HG02678 (cell line): ENCODE measurements around the gene CACNA1H.

Source experiments
- ATAC-seq: cut with Tn5 transposase; IDR thresholded peaks from one replicate; pipeline ENCODE4 v1.9.1; 2021; ENCODE audit warnings: mild to moderate bottlenecking, moderate library complexity; ENCODE audit not compliant: unreplicated experiment

The CACNA1H gene

DNA sequence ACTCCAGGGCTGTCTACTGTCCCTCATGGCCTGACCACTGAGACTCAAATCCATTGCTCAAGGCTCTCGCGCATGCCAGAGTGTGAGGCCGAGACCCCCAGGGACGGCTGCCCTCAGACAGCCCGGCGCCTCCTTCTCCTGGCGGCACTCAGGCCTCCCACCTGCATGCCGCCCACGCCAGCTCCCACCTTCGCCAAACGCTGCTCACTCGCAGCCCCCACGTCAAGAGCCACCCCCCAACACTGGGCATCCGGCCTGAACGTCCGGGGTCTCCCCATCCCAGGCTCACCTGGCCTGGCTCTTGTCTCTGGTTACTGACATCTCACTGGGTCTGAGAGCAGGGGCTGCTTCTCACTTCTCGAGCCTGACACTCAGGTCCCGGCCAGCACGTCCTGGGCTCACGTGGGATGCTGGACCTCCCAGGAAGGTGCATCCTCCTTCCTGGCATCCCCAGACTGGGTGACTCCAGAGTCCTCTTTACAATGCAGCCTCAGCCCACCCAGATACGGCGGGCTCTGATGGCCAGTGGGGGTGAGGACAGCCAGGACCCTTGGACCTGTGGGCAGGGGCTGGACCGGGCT lies 12.2 kb upstream of the CACNA1H start:
- ATAC-seq, result no peak

DNA sequence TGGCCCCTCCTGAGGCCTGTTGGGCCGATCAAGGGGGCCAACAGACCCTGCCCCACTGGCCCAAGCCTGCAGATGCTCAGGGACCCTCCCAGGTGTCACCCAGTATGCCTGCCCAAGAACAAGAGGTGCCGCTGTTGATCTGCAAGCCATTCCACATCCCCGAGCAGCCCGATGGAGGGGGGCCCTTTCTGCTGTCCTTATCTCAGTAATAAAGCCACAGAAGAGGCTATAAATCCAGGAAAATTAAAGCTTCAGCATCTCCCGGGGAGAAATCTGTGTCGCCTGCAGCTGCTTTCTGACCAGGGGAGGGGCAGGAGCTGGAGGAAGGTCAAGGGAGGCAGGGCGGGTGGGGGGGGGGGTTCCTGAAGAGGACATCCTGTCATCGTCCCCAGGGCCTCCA lies 11.7 kb upstream of the CACNA1H start:
- ATAC-seq, result no peak

DNA sequence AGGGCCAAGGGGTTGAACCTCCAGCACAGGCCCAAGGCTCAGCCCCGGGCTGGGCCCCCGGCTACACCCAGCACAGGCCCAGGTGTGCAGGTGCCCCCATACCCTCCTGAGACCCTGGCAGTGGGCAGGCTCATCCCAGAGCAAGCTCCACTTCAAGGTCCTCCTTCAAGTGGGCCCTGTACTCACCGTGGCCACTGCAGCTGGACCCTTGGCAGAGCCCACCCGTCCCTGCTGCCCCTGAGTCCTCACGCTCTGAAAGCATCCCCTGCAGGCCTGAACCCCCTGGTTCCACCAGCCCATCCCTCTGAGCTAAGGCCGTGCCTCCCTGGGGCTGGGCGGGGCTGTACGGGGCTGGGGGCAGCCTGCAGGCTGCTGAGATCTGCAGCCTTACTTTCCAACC lies 11.2 kb upstream of the CACNA1H start:
- ATAC-seq, result no peak

DNA sequence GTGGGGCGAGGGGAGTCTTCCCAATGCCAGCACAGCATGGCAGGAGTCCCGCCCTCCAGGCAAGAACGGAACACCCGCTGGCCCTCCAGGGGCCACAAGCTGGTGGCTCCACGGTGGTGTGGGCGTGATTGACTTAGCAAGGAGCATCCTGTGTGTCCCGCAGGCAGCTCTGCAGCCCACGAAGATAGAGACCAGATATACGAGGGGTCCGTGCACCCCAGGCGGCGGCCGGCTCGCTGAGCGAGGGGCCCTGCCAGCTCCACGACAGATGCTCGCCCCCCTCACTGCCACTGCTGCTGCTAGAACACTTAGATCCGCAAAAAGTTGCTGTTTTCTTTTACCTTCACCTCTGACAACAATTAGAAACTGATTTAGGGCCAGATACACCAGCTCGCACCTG lies 10.0 kb upstream of the CACNA1H start:
- ATAC-seq, result no peak

DNA sequence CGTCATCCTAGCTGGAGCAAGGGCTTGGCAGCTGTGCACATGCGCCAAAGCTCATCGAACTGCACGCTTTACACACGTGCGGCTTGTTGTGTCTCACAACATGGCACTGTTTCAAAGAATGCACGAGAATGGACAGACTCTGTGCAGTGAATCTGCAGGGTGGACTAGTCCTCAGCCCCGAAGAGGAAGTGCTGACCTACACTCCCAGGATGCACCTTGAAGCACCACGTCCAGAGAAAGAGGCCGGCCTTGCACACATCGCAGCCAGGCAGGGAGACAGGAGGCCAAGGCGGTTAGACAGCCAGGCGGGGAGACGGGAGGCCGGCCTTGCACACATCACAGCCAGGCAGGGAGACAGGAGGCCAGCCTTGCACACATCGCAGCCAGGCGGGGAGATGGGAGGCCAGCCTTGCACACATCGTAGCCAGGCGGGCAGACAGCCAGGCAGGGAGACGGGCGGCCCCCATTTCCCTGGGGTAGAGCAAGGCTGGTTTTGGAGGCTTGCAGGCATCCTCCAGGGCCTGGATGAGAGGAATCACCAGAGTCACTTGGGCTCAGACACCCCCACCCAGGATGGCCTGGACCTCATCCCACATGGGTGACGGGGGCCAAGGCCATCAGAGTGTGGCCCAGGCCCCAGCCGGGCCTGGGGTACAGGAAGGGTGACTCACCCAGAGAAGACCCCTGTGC lies 9.0 kb upstream of the CACNA1H start:
- ATAC-seq, result no peak

GRCh38 chr16:1144476-1145382 lies 8.2 kb upstream of the CACNA1H start:
- no peak for ATAC-seq

DNA sequence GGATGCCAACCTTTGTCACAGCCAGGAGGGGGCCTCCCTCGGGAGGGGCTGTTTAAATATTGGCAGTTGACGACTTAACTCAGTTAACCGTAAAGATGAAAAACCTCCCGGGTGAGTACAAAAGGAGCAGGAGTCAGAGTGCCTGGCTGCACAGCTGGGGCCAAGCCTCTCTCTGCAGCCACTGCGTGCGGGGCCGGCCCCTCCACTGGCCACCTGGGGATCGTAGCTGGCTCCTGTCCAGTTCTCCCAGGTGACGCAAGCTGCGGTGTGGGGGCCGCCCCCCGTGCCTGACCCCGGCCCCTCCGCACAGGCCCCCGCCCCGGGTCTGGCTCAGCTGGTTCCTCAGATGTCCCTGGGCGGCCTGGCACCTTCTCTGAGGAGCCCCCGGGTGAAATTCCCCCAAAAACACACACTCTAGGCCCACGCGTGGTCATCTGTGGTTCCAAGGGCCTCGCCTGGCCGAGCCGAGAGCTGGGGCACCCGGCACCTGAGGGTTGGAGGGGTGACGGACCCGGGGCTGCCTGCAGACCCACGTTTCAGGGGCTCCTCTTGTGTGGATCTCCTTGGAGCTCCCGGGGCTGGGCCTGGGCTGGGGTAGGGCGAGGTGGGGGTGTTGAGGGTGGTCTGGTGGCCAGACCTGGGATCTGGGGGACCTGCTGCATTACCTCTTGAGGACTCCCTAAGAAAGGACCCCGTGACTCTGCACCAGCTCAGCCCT lies 7.4 kb upstream of the CACNA1H start:
- no peak for ATAC-seq

DNA sequence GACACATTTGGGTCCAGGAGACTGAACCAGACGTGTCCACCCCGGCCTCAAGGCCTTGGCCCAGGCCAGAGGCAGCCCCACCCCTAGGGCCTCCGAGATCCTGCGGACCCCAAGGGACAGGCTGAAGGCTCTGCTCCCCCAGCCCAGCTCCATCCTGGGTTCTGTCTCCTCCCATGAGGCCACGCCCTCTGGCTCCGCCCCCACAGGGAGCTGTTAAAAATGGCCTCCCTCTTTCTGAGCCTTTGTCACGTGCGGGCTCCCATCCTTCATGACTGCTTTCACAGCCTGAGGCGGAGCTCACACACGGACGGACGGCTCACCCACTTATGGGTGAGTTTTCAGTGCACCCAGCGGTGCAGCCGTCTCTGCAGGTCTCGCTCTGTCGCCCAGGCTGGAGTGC lies 6.5 kb upstream of the CACNA1H start:
- no peak for ATAC-seq

DNA sequence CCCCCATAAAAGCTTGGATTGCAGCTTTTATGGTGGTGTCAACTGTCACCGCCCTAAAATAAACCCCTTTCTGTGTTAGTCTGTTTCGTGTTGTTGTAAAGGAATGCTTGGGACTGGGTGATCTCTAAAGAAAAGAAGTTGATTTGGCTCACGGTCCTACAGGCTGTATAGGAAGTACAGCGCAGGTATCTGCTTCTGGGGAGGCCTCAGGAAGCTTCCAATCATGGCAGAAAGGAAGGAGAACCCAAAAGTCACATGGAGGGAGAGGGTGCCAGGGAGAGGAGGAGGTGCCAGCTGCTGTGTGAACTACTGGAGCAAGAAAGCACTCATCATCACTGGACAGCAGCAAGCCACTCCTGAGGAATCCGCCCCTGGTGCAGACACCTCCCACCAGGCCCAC lies 5.9 kb upstream of the CACNA1H start:
- ATAC-seq, result no peak

DNA sequence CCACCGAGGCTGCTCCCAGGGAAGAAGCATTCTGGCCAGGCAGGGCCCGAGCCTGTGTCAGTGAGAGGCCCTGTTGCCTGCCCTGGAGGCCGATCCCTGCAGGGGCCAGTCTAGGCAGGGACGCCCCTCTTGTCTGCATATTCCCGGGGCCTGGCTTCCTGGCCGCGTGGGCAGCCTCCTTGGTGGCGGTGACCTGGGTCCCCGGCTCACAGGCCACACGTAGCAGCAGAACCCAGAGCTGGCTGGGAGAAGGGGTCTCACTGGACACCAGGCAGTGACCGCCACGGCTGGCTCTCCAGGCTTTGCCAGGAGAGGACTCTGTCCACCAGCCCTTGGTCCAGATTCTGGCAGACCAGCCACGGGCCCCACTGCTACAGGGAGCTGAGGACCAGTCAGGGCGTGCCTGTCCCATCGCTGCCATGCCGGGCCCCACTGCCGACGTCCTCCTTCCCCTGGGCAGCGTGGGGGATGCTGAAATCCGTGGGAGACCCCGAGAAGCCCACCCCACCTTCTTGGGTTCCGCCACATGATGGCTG lies 3.7 kb upstream of the CACNA1H start:
- ATAC-seq, result no peak

GRCh38 chr16:1150511-1150982 lies 2.4 kb upstream of the CACNA1H start:
- ATAC-seq, result no peak

GRCh38 chr16:1151424-1152122 lies 1.3 kb upstream of the CACNA1H start:
- ATAC-seq, result no peak

DNA sequence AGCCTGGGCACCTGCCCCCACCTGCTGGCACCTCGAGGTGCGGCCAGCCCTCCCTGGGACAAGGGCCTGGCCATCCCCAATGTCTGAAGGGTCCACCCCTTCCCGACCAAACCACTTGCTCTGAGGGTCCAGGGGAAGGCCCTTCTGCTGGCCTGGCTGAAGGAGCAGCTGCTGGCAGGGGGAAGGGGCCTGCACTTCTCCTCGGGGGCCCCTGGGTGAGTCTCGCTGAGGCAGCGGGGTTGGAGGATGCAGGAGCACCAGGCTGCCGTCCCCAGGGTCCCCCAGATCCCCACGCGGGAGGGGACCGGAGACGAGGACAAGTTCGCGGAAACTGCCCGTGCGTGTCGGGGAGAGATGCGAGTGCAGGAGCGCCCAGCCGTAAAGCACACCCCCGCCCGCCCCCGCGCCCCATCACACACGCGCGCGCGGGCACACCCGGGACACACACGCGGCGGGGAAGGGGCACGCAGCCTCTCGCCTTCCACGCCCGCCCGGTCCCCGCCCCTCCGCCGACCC lies 725 bp upstream of the CACNA1H start:
- ATAC-seq, result no peak

- no peak for ATAC-seq
Observed at GRCh38 chr16:1153480-1154160, 714 bp downstream of the CACNA1H start.

DNA sequence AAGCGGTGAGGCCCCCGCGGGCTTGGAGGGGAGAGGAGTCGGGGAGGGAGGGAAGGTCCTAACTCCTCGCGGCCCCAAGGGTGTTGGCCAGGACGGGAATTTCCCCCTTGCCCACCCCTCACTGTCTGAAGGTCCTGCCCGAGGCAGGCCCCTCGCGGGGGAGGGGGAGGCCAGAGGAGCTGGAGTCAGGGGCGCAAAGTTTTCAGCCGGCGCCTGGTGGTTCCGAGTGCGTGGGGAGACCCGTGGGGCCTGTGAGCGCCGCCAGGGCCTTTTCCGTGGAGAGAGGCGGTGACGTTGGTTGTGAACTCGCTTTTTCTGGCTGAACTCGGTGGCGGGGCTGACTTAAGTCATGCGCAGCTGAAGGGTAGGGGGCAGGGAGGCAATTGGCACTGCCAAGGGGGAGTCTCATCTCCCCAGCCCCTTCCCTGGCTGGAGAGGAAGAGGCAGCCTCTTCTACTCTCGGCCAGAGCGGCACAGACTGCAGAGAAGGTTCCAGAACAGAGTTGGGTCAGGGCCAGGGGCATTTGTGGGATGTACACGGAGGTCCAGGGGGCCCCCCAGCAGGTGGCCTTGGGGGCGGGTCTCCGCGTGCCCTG lies 1.5 kb downstream of the CACNA1H start:
- no peak for ATAC-seq

DNA sequence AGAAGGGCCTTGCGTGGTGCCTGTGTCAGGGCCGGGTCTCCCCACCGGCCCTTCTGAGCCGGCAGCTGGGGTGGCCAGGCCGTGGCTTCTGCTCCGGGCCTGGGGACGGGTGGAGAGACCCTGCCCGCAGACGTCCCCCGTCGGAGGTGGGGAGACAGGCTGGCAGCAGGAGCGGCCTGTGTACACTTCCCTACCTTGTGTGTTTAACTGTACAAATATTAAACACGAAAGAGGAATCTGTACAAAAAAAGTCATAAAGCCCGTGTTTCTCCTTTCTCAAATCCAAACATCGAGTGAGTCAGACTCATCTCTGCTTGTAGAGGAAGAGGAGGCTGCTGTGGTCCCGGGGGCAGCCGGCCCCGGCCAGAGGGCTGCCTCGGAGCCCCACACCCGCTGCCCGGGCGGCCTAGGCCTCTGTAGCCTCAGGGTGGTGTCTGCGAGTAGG lies 2.0 kb downstream of the CACNA1H start:
- ATAC-seq, result no peak

- no peak for ATAC-seq
Observed at GRCh38 chr16:1155353-1156054, 2.6 kb downstream of the CACNA1H start.
